GM21360 (cell line): ENCODE data around the gene FAM107B.
"Not testable (repeated sequence)": the region's sequence is repeated elsewhere in the genome, so short reads cannot be mapped to it uniquely, and the experiment has no call there.

Experiments
- ATAC-seq: cut with Tn5 transposase; IDR thresholded peaks from one replicate; pipeline ENCODE4 v1.9.1; 2021; ENCODE audit warnings: mild to moderate bottlenecking, moderate library complexity; ENCODE audit not compliant: unreplicated experiment

Gene FAM107B

GRCh38 chr10:14639637-14640036 is 135.1 kb downstream of the FAM107B start:
- no peak for ATAC-seq

- no peak for ATAC-seq
Measured at GRCh38 chr10:14635043-14635710, 139.5 kb downstream of the FAM107B start.

- not testable (repeated sequence) for ATAC-seq
Measured at GRCh38 chr10:14634572-14634971, 140.1 kb downstream of the FAM107B start.

- ATAC-seq = no peak
Measured at GRCh38 chr10:14625765-14626525, 148.8 kb downstream of the FAM107B start.

- ATAC-seq = no peak
Measured at GRCh38 chr10:14625192-14625631, 149.5 kb downstream of the FAM107B start.

- ATAC-seq = no peak
Measured at GRCh38 chr10:14624600-14624999, 150.1 kb downstream of the FAM107B start.

GRCh38 chr10:14623931-14624330 is 150.8 kb downstream of the FAM107B start:
- ATAC-seq = no peak

- no peak for ATAC-seq
Measured at GRCh38 chr10:14621037-14621436, 153.7 kb downstream of the FAM107B start.

- no peak for ATAC-seq
Measured at GRCh38 chr10:14618674-14619073, 156.0 kb downstream of the FAM107B start.

GRCh38 chr10:14617852-14618251 is 156.8 kb downstream of the FAM107B start:
- ATAC-seq = no peak

GRCh38 chr10:14616955-14617730 is 157.6 kb downstream of the FAM107B start:
- no peak for ATAC-seq

GRCh38 chr10:14616465-14616864 is 158.2 kb downstream of the FAM107B start:
- ATAC-seq = no peak

GRCh38 chr10:14613588-14613920 is 161.1 kb downstream of the FAM107B start:
- ATAC-seq = no peak

GRCh38 chr10:14612873-14613587 is 161.7 kb downstream of the FAM107B start:
- no peak for ATAC-seq

- no peak for ATAC-seq
Measured at GRCh38 chr10:14611968-14612693, 162.6 kb downstream of the FAM107B start.

- ATAC-seq = no peak
Measured at GRCh38 chr10:14609178-14609577, 165.5 kb downstream of the FAM107B start.

GRCh38 chr10:14608381-14609001 is 166.2 kb downstream of the FAM107B start:
- ATAC-seq = no peak

GRCh38 chr10:14606633-14607032 is 168.1 kb downstream of the FAM107B start:
- no peak for ATAC-seq

- peak; percentile 43 for ATAC-seq
Measured at GRCh38 chr10:14605231-14605925, 169.3 kb downstream of the FAM107B start.
